Measurements from ENCODE around the gene RFWD3. TPM values are rescaled to one million over a fixed set of nuclear protein-coding genes. Genes with fewer than 3 reads are reported as not detected.

Gene RFWD3
- total and polyA plus RNA-seq, 2 of the 13 experiments (the other 11 are each of a cell fraction or from before 2014, with no cell fraction given), result 23.4 to 62.6 TPM

GRCh38 chr16:74606521-74607309, 60.0 kb downstream of the RFWD3 start, which contains the start of gene GLG1 (continued):
- TF ChIP-seq ZSCAN25 (CRISPR knock-in tag; IDR thresholded peaks at IDR 0.05) (no peak), ZFAT (CRISPR knock-in tag; conservative IDR thresholded peaks at IDR 0.05) (0 out of 2 replicates have a peak, but pooled peaks have one; percentile 70), ZNF83 (CRISPR knock-in tag; IDR thresholded peaks at IDR 0.05; ENCODE audit: borderline replicate concordance) (no peak; the same call in 1 of the 2 replicates), PHF5A (CRISPR knock-in tag; IDR thresholded peaks at IDR 0.05; ENCODE audit: low read depth, unreplicated experiment) (no peak), ETS1 (CRISPR knock-in tag; IDR thresholded peaks at IDR 0.05) (0 out of 2 replicates have a peak, but pooled peaks have one; percentile 36), ZNF33B (CRISPR knock-in tag; IDR thresholded peaks at IDR 0.05) (peak; percentile 47; the same call in 1 of the 2 replicates), MLLT10 (CRISPR knock-in tag; IDR thresholded peaks at IDR 0.05) (no peak), KDM2A (CRISPR knock-in tag; IDR thresholded peaks at IDR 0.05; ENCODE audit: borderline replicate concordance, low read depth) (peak; percentile 91), TBX2 (CRISPR knock-in tag; IDR thresholded peaks at IDR 0.05; ENCODE audit: borderline replicate concordance) (peak; percentile 81; the same call in 1 of the 2 replicates), ZNF264 (CRISPR knock-in tag; IDR thresholded peaks at IDR 0.05) (peak; percentile 90), MBNL3 (CRISPR knock-in tag; conservative IDR thresholded peaks at IDR 0.05) (no peak), ZNF558 (CRISPR knock-in tag; IDR thresholded peaks at IDR 0.05; ENCODE audit: borderline replicate concordance) (peak; percentile 93), EED (CRISPR knock-in tag; IDR thresholded peaks at IDR 0.05) (peak; percentile 63; the same call in 1 of the 2 replicates), CCDC6 (CRISPR knock-in tag; IDR thresholded peaks at IDR 0.05) (peak; percentile 87; the same call in 1 of the 2 replicates), POLR2AphosphoS5 (IDR thresholded peaks at IDR 0.05; ENCODE audit: low read depth, low read length) (peak; percentile 97), NFE2L1 (CRISPR knock-in tag; IDR thresholded peaks at IDR 0.05; ENCODE audit: borderline replicate concordance) (0 out of 2 replicates have a peak, but pooled peaks have one; percentile 52), ZNF652 (CRISPR knock-in tag; IDR thresholded peaks at IDR 0.05; ENCODE audit: borderline replicate concordance, low read depth) (no peak), ZNF10 (CRISPR knock-in tag; IDR thresholded peaks at IDR 0.05; ENCODE audit: borderline replicate concordance, low read depth) (no peak), HNRNPH1 (optimal IDR thresholded peaks at IDR 0.05; ENCODE audit: low read depth, low read length) (no peak)
- TF ChIP-seq, protein P1, sequence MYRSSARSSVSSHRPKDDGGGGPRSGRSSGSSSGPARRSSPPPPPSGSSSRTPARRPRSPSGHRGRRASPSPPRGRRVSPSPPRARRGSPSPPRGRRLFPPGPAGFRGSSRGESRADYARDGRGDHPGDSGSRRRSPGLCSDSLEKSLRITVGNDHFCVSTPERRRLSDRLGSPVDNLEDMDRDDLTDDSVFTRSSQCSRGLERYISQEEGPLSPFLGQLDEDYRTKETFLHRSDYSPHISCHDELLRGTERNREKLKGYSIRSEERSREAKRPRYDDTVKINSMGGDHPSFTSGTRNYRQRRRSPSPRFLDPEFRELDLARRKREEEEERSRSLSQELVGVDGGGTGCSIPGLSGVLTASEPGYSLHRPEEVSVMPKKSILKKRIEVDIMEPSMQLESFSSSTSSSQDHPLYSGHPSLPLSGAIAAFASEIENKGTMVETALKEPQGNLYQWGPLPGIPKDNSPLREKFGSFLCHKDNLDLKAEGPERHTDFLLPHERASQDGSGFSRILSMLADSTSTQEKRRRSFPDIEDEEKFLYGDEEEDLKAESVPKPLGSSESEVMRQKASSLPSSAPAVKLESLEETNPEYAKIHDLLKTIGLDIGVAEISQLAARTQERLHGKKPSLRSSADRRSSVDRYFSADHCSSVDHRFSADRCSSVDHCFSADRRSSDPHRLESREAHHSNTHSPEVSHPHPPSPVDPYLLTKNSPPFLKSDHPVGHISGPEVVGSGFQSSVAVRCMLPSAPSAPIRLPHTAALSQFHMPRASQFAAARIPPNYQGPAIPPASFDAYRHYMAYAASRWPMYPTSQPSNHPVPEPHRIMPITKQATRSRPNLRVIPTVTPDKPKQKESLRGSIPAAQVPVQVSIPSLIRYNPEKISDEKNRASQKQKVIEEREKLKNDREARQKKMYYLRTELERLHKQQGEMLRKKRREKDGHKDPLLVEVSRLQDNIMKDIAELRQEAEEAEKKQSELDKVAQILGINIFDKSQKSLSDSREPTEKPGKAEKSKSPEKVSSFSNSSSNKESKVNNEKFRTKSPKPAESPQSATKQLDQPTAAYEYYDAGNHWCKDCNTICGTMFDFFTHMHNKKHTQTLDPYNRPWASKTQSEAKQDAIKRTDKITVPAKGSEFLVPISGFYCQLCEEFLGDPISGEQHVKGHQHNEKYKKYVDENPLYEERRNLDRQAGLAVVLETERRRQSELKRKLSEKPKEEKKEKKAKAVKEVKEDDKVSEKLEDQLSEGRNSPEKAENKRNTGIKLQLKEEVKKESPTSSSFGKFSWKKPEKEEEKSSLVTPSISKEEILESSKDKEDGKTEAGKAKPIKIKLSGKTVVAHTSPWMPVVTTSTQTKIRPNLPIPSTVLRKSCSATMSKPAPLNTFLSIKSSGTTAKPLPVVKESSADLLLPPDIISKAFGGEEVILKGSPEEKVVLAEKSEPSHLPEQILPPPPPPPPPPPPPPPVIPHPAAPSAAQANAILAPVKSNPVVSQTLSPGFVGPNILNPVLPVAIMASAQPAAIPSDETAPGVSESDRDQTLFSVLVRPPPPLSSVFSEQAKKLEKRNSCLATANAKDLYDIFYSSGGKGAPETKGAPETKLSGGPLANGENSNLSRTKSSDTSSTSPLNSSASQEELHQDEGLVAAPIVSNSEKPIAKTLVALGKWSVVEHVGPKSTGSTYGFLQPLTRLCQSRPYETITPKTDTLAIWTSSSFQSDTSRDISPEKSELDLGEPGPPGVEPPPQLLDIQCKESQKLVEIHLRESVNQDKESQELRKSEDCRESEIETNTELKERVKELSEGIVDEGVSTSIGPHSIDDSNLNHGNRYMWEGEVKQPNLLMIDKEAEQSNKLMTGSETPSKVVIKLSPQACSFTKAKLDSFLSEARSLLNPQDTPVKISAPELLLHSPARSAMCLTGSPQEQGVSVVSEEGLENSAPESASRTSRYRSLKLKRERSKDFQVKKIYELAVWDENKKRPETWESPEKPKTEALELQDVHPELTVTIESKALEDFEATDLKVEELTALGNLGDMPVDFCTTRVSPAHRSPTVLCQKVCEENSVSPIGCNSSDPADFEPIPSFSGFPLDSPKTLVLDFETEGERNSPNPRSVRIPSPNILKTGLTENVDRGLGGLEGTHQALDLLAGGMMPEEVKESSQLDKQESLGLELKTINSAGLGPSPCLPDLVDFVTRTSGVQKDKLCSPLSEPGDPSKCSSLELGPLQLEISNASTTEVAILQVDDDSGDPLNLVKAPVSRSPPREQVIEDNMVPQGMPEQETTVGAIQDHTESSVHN (CRISPR knock-in tag; IDR thresholded peaks at IDR 0.05), result peak; percentile 14; the same call in 1 of the 2 replicates

All from HepG2 (cell line).